PC-3 (cell line): ENCODE measurements around the gene HIPK2. TPM values are rescaled to one million over a fixed set of nuclear protein-coding genes. Genes with fewer than 3 reads are reported as not detected.

Experiments used
- ATAC-seq: fragments of 200-7000 bp; cut with Tn5 transposase; 2 replicates; pipeline ENCODE4 v1.9.1; 2020; ENCODE audit warnings: mild to moderate bottlenecking, moderate library complexity
- BruUV-seq: library from RNA; stranded (reverse); fragments of 400-500 nt; replicated peaks from 2 replicates; lab custom pipeline; 2021; lab: Mats Ljungman, UMichigan
- CTCF ChIA-PET: fragments of 300-600 bp; sonication (Branson Sonifier 250); formaldehyde crosslinking; loops from one replicate; lab custom pipeline; 2022; ENCODE audit warnings: antibody characterized with exemption; lab: Charles Lee
- POLR2A ChIA-PET: fragments of 300-600 bp; sonication (Branson Sonifier 250); formaldehyde crosslinking; loops from one replicate; lab custom pipeline; 2022; ENCODE audit warnings: antibody characterized with exemption; ENCODE audit not compliant: unreplicated experiment; lab: Charles Lee
- DNase-seq: peaks from one replicate; pipeline ENCODE4 v3.0.0-alpha.2; 2015
- H2AFZ ChIP-seq: fragments of 300-600 bp; sonication (generic); 2 replicates; pipeline ENCODE4 v1.6.0; 2016; ENCODE audit warnings: antibody characterized with exemption, low read length
- H3F3A ChIP-seq: fragments of 300-600 bp; sonication (generic); one replicate; pipeline ENCODE4 v1.6.0; 2017; ENCODE audit warnings: antibody characterized with exemption, low read length, control low read depth, mild to moderate bottlenecking; ENCODE audit not compliant: unreplicated experiment
- H3K27ac ChIP-seq: fragments of 300-600 bp; sonication (generic); 2 replicates; pipeline ENCODE4 v1.5.1; 2016; ENCODE audit warnings: mild to moderate bottlenecking, low read length
- H3K27me3 ChIP-seq: fragments of 300-600 bp; sonication (generic); 2 replicates; pipeline ENCODE4 v1.6.1; 2016; ENCODE audit warnings: low read length, mixed read lengths
- H3K36me3 ChIP-seq: fragments of 300-600 bp; sonication (generic); 2 replicates; pipeline ENCODE4 v1.6.1; 2016; ENCODE audit warnings: low read depth, mixed run types, low read length, mixed read lengths
- H3K4me1 ChIP-seq: fragments of 300-600 bp; sonication (generic); 2 replicates; pipeline ENCODE4 v1.5.1; 2016; ENCODE audit warnings: low read length; ENCODE audit not compliant: insufficient read depth
- H3K4me2 ChIP-seq: fragments of 300-600 bp; sonication (generic); 2 replicates; pipeline ENCODE4 v1.6.0; 2016; ENCODE audit warnings: low read length
- H3K4me3 ChIP-seq: fragments of 300-600 bp; sonication (generic); 2 replicates; pipeline ENCODE4 v1.5.1; 2016; ENCODE audit warnings: mild to moderate bottlenecking, low read length, mixed read lengths
- H3K79me2 ChIP-seq: fragments of 300-600 bp; sonication (generic); 2 replicates; pipeline ENCODE4 v1.6.1; 2017; ENCODE audit warnings: low read length, mixed read lengths
- H3K9ac ChIP-seq: fragments of 300-600 bp; sonication (generic); 2 replicates; pipeline ENCODE4 v1.6.0; 2016; ENCODE audit warnings: mild to moderate bottlenecking, low read length
- H3K9me2 ChIP-seq: fragments of 300-600 bp; sonication (generic); replicated peaks from 2 replicates; pipeline ENCODE4 v1.6.1; 2016; ENCODE audit warnings: mixed run types, low read length, mixed read lengths
- H3K9me3 ChIP-seq: fragments of 300-600 bp; sonication (generic); 2 replicates; pipeline ENCODE4 v1.6.1; 2016; ENCODE audit warnings: low read length, mixed read lengths
- H4K20me1 ChIP-seq: fragments of 300-600 bp; sonication (generic); 2 replicates; pipeline ENCODE4 v1.6.1; 2016; ENCODE audit warnings: low read length, mixed read lengths
- CTCF ChIP-seq: fragments of 300-600 bp; sonication (generic); conservative IDR thresholded peaks from 2 replicates; pipeline ENCODE4 v1.5.1; 2017; ENCODE audit warnings: antibody characterized with exemption, low read depth, mild to moderate bottlenecking, low read length
- EZH2 ChIP-seq: fragments of 300-600 bp; sonication (generic); IDR thresholded peaks from one replicate; pipeline ENCODE4 v1.6.1; 2017; ENCODE audit warnings: antibody characterized with exemption, mild to moderate bottlenecking, low read length; ENCODE audit not compliant: unreplicated experiment
- EZH2phosphoT487 ChIP-seq: fragments of 300-600 bp; sonication (generic); IDR thresholded peaks from 2 replicates; pipeline ENCODE4 v1.6.1; 2018; ENCODE audit warnings: mild to moderate bottlenecking, antibody characterized with exemption, low read length, borderline replicate concordance
- intact Hi-C: fragments of 100-400 bp; cut with micrococcal nuclease; formaldehyde crosslinking; loops from 2 replicates; pipeline ENCODE4 v1.9.0; 2023
- total RNA-seq: library from RNA; depleted of rRNA; stranded (reverse); fragments of >200 nt; gene quantifications from 2 replicates; pipeline ENCODE4 v1.2.3, GENCODE V29; 2014

The HIPK2 gene
- total RNA-seq, 1 experiment from 2014 or later, result 38.1 TPM

GRCh38 chr7:139658908-139659675, 118.7 kb downstream of the HIPK2 start:
- no TSS peak for BruUV-seq
- Histone ChIP-seq H3K36me3 (peaks cover 19% of the 10 kb centered on the region; the same call in 1 of the 2 replicates), H3K9me2 (no peaks in the 10 kb centered on the region), H3F3A (no peaks in the 10 kb centered on the region), H3K79me2 (peaks cover 95% of the 10 kb centered on the region), H2AFZ (no peak overlapping the region), H3K9me3 (no peaks in the 10 kb centered on the region), H4K20me1 (no peaks in the 10 kb centered on the region), H3K4me1 (peaks cover 20% of the 10 kb centered on the region), H3K4me3 (no peak overlapping the region), H3K27ac (no peak overlapping the region), H3K9ac (no peak overlapping the region), H3K27me3 (no peaks in the 10 kb centered on the region), H3K4me2 (no peak overlapping the region)
- DNase-seq, result no peak
- POLR2A ChIA-PET, result interaction anchor here (0.6 kb wide), 1 partner anchor 256 kb away, joined by 4 read pairs; no protein-coding TSS in a partner anchor
- TF ChIP-seq EZH2phosphoT487 (no peak), EZH2 (no peak), CTCF (no peak)
- intact Hi-C loops, result no loop called here
- CTCF ChIA-PET, result interaction anchor here (0.9 kb wide), 1 partner anchor 13 kb away, joined by 3 read pairs; no protein-coding TSS in a partner anchor
- no peak for ATAC-seq

- ChIA-PET POLR2A (no interaction called here), CTCF (no interaction called here)
- BruUV-seq, result no TSS peak
- H3K4me2 ChIP-seq, result no peak overlapping the region
- no peak overlapping the region for H3K9ac ChIP-seq
- intact Hi-C loops, result no loop called here
- no peaks in the 10 kb centered on the region for H3K9me3 ChIP-seq
- H3K4me3 ChIP-seq, result no peak overlapping the region
- H3K27me3 ChIP-seq, result no peaks in the 10 kb centered on the region
- H2AFZ ChIP-seq, result no peak overlapping the region
- ATAC-seq (no peak), DNase-seq (no peak)
- peaks cover 90% of the 10 kb centered on the region for H3K79me2 ChIP-seq
- H3K27ac ChIP-seq, result no peak overlapping the region
- H3K4me1 ChIP-seq, result peaks cover 20% of the 10 kb centered on the region
- no peaks in the 10 kb centered on the region for H4K20me1 ChIP-seq
- H3F3A ChIP-seq, result no peaks in the 10 kb centered on the region
- peaks cover 19% of the 10 kb centered on the region; the same call in 1 of the 2 replicates for H3K36me3 ChIP-seq
- no peaks in the 10 kb centered on the region for H3K9me2 ChIP-seq
- TF ChIP-seq EZH2phosphoT487, result no peak
- TF ChIP-seq CTCF, result no peak
- TF ChIP-seq EZH2, result no peak
Observed at GRCh38 chr7:139658296-139658695, 119.5 kb downstream of the HIPK2 start.

- no peaks in the 10 kb centered on the region for H4K20me1 ChIP-seq
Observed at GRCh38 chr7:139657725-139658124, 120.1 kb downstream of the HIPK2 start.

More at GRCh38 chr7:139657725-139658124, 120.1 kb downstream of the HIPK2 start:
- Histone ChIP-seq H3K4me3 (no peak overlapping the region), H3K36me3 (peaks cover 19% of the 10 kb centered on the region; the same call in 1 of the 2 replicates), H3K4me2 (no peak overlapping the region), H3K27me3 (no peaks in the 10 kb centered on the region), H3K9me2 (no peaks in the 10 kb centered on the region), H3K79me2 (peaks cover 88% of the 10 kb centered on the region), H3K9ac (no peak overlapping the region), H3K27ac (no peak overlapping the region), H3K4me1 (peaks cover 20% of the 10 kb centered on the region), H2AFZ (no peak overlapping the region), H3K9me3 (no peaks in the 10 kb centered on the region), H3F3A (no peaks in the 10 kb centered on the region)
- ATAC-seq (no peak), DNase-seq (no peak)
- intact Hi-C loops, result no loop called here
- TF ChIP-seq EZH2phosphoT487 (no peak), EZH2 (no peak), CTCF (no peak)
- BruUV-seq, result no TSS peak
- CTCF ChIA-PET, result interaction anchor here (0.5 kb wide), 1 partner anchor 168 kb away, joined by 7 read pairs; no protein-coding TSS in a partner anchor
- POLR2A ChIA-PET, result no interaction called here
